Activated CD8-positive, alpha-beta T cell treated with anti-CD3 and anti-CD28 coated beads, Interleukin-2, amount 10 ng/mL, durations not matched to agents 7 days and 5 days (primary cell): Measurements from ENCODE around the gene FBXO41. TPM values are rescaled to one million over a fixed set of nuclear protein-coding genes. Genes with fewer than 3 reads are reported as not detected.

Experiments
- ATAC-seq: fragments of 150-1000 bp; cut with Tn5 transposase; one replicate; pipeline ENCODE4 v1.10.0; 2021; ENCODE audit warnings: moderate library complexity
- CTCF ChIA-PET: fragments of 350-600 bp; sonication (Branson Sonifier 250); formaldehyde crosslinking; loops from one replicate; lab custom pipeline; 2021; ENCODE audit warnings: antibody characterized with exemption; lab: Charles Lee
- POLR2A ChIA-PET: fragments of 350-600 bp; sonication (Branson Sonifier 250); formaldehyde crosslinking; loops from one replicate; lab custom pipeline; 2021; ENCODE audit warnings: antibody characterized with exemption; lab: Charles Lee
- DNase-seq: peaks from one replicate; pipeline ENCODE4 v3.0.0-alpha.2; 2020
- H3K27ac Mint-ChIP-seq: one replicate; pipeline ENCODE4 v1.8.0; 2021; ENCODE audit warnings: mild to moderate bottlenecking, mixed read lengths
- H3K27me3 Mint-ChIP-seq: one replicate; pipeline ENCODE4 v1.8.0; 2021; ENCODE audit warnings: low read depth, mixed read lengths
- H3K36me3 Mint-ChIP-seq: one replicate; pipeline ENCODE4 v1.8.0; 2021; ENCODE audit warnings: low read depth, mixed read lengths
- H3K4me1 Mint-ChIP-seq: one replicate; pipeline ENCODE4 v1.8.0; 2021; ENCODE audit warnings: low read depth, mixed read lengths
- H3K4me3 Mint-ChIP-seq: one replicate; pipeline ENCODE4 v1.8.0; 2021; ENCODE audit warnings: mild to moderate bottlenecking, mixed read lengths
- H3K9me3 Mint-ChIP-seq: one replicate; pipeline ENCODE4 v1.8.0; 2022; ENCODE audit warnings: mixed read lengths; ENCODE audit not compliant: insufficient read depth
- total RNA-seq, 2 experiments: library from RNA; stranded (reverse); gene quantifications; one replicate each; pipeline ENCODE4 v1.2.3, GENCODE V29; 2021

FBXO41 gene
- total RNA-seq, 2 experiments from 2014 or later = 32.0 to 32.3 TPM

GRCh38 chr2:73252238-73253027, 31.8 kb downstream of the FBXO41 start:
- Mint-ChIP-seq H3K36me3 (peaks cover 67% of the 10 kb centered on the region), H3K4me1 (no peaks in the 10 kb centered on the region), H3K9me3 (no peaks in the 10 kb centered on the region), H3K27me3 (no peaks in the 10 kb centered on the region), H3K27ac (no peak overlapping the region), H3K4me3 (no peak overlapping the region)
- ATAC-seq = no peak
- DNase-seq = no peak
- CTCF ChIA-PET = no interaction called here
- POLR2A ChIA-PET = no interaction called here

GRCh38 chr2:73250872-73251846, 33.1 kb downstream of the FBXO41 start:
- no peaks in the 10 kb centered on the region for H3K4me1 Mint-ChIP-seq
- ATAC-seq (no peak), DNase-seq (no peak)
- ChIA-PET POLR2A (no interaction called here), CTCF (interaction anchor here (2.7 kb wide), 1 partner anchor 39 kb away, joined by 7 read pairs; no protein-coding TSS in a partner anchor)
- peak overlapping the region; percentile 18 for H3K27ac Mint-ChIP-seq
- H3K9me3 Mint-ChIP-seq = no peaks in the 10 kb centered on the region
- H3K27me3 Mint-ChIP-seq = no peaks in the 10 kb centered on the region
- H3K4me3 Mint-ChIP-seq = no peak overlapping the region
- peaks cover 79% of the 10 kb centered on the region for H3K36me3 Mint-ChIP-seq

- ChIA-PET POLR2A (no interaction called here), CTCF (interaction anchor here (2.7 kb wide), 1 partner anchor 40 kb away, joined by 7 read pairs; no protein-coding TSS in a partner anchor)
- Mint-ChIP-seq H3K27ac (no peak overlapping the region), H3K4me3 (no peak overlapping the region), H3K9me3 (no peaks in the 10 kb centered on the region), H3K4me1 (no peaks in the 10 kb centered on the region), H3K27me3 (no peaks in the 10 kb centered on the region), H3K36me3 (peaks cover 82% of the 10 kb centered on the region)
- DNase-seq (no peak), ATAC-seq (no peak)
Measured at GRCh38 chr2:73249636-73250035, 34.6 kb downstream of the FBXO41 start.

- ATAC-seq (no peak), DNase-seq (no peak)
- CTCF ChIA-PET = interaction anchor here (1.0 to 1.9 kb wide), 3 partner anchors 34 to 70 kb away, joined by 4 to 9 read pairs (median 7); no protein-coding TSS in a partner anchor
- Mint-ChIP-seq H3K4me3 (no peak overlapping the region), H3K9me3 (no peaks in the 10 kb centered on the region), H3K27me3 (no peaks in the 10 kb centered on the region), H3K36me3 (peaks cover 82% of the 10 kb centered on the region), H3K27ac (no peak overlapping the region), H3K4me1 (peaks cover 7% of the 10 kb centered on the region)
- POLR2A ChIA-PET = interaction anchor here (1.2 kb wide), 1 partner anchor 11 kb away, joined by 4 read pairs; no protein-coding TSS in a partner anchor
Measured at GRCh38 chr2:73246850-73247249, 37.4 kb downstream of the FBXO41 start.

- ATAC-seq (peak; percentile 39), DNase-seq (no peak)
- no peak overlapping the region for H3K4me3 Mint-ChIP-seq
- peaks cover 70% of the 10 kb centered on the region for H3K36me3 Mint-ChIP-seq
- H3K27ac Mint-ChIP-seq = peak overlapping the region; percentile 46
- no peaks in the 10 kb centered on the region for H3K27me3 Mint-ChIP-seq
- peaks cover 10% of the 10 kb centered on the region for H3K4me1 Mint-ChIP-seq
- POLR2A ChIA-PET = interaction anchor here (0.6 to 1.6 kb wide), 2 partner anchors 10 to 151 kb away, joined by 3 to 11 read pairs; partner anchors contain the start of genes CCT7 and PRADC1
- CTCF ChIA-PET = interaction anchor here (0.7 to 2.6 kb wide), 6 partner anchors 10 to 67 kb away, joined by 3 to 10 read pairs (median 4); partner anchors contain the start of genes CCT7 and PRADC1
- no peaks in the 10 kb centered on the region for H3K9me3 Mint-ChIP-seq
Measured at GRCh38 chr2:73244580-73244979, 39.7 kb downstream of the FBXO41 start.

GRCh38 chr2:73243884-73244570, 40.3 kb downstream of the FBXO41 start:
- DNase-seq (no peak), ATAC-seq (no peak)
- POLR2A ChIA-PET = interaction anchor here (0.6 to 1.6 kb wide), 2 partner anchors 10 to 150 kb away, joined by 3 to 11 read pairs; partner anchors contain the start of genes CCT7 and PRADC1
- CTCF ChIA-PET = interaction anchor here (0.7 to 2.6 kb wide), 6 partner anchors 10 to 67 kb away, joined by 3 to 10 read pairs (median 4); partner anchors contain the start of genes CCT7 and PRADC1
- H3K4me3 Mint-ChIP-seq = no peak overlapping the region
- peak overlapping the region; percentile 46 for H3K27ac Mint-ChIP-seq
- H3K9me3 Mint-ChIP-seq = no peaks in the 10 kb centered on the region
- H3K4me1 Mint-ChIP-seq = peaks cover 15% of the 10 kb centered on the region
- H3K36me3 Mint-ChIP-seq = peaks cover 67% of the 10 kb centered on the region
- H3K27me3 Mint-ChIP-seq = no peaks in the 10 kb centered on the region

GRCh38 chr2:73239776-73240175, 44.5 kb downstream of the FBXO41 start:
- peaks cover 56% of the 10 kb centered on the region for H3K36me3 Mint-ChIP-seq
- CTCF ChIA-PET = interaction anchor here (1.2 to 4.2 kb wide), 3 partner anchors 8 to 50 kb away, joined by 3 to 26 read pairs (median 4); no protein-coding TSS in a partner anchor
- H3K4me3 Mint-ChIP-seq = no peak overlapping the region

GRCh38 chr2:73238976-73239375, 45.3 kb downstream of the FBXO41 start:
- ChIA-PET CTCF (interaction anchor here (1.2 to 4.2 kb wide), 4 partner anchors 9 to 51 kb away, joined by 3 to 26 read pairs (median 4); no protein-coding TSS in a partner anchor), POLR2A (interaction anchor here (0.8 to 1.3 kb wide), 2 partner anchors 19 to 27 kb away, joined by 3 read pairs; no protein-coding TSS in a partner anchor)
- H3K9me3 Mint-ChIP-seq = no peaks in the 10 kb centered on the region
- peaks cover 46% of the 10 kb centered on the region for H3K4me1 Mint-ChIP-seq
- ATAC-seq = no peak
- DNase-seq = no peak
- H3K4me3 Mint-ChIP-seq = no peak overlapping the region
- peaks cover 48% of the 10 kb centered on the region for H3K36me3 Mint-ChIP-seq
- H3K27ac Mint-ChIP-seq = peak overlapping the region; percentile 44
- no peaks in the 10 kb centered on the region for H3K27me3 Mint-ChIP-seq

More at GRCh38 chr2:73239776-73240175, 44.5 kb downstream of the FBXO41 start:
- Mint-ChIP-seq H3K4me1 (peaks cover 48% of the 10 kb centered on the region), H3K27ac (no peak overlapping the region), H3K9me3 (no peaks in the 10 kb centered on the region), H3K27me3 (no peaks in the 10 kb centered on the region)
- ATAC-seq = no peak
- DNase-seq = no peak
- POLR2A ChIA-PET = interaction anchor here (0.8 kb wide), 1 partner anchor 27 kb away, joined by 3 read pairs; no protein-coding TSS in a partner anchor

- Mint-ChIP-seq H3K27ac (no peak overlapping the region), H3K27me3 (no peaks in the 10 kb centered on the region), H3K9me3 (no peaks in the 10 kb centered on the region), H3K4me1 (peaks cover 42% of the 10 kb centered on the region), H3K36me3 (peaks cover 42% of the 10 kb centered on the region), H3K4me3 (no peak overlapping the region)
- CTCF ChIA-PET = interaction anchor here (1.3 to 4.2 kb wide), 2 partner anchors 30 to 52 kb away, joined by 3 to 26 read pairs; no protein-coding TSS in a partner anchor
- ATAC-seq (no peak), DNase-seq (no peak)
- POLR2A ChIA-PET = interaction anchor here (0.5 to 1.3 kb wide), 2 partner anchors 18 to 258 kb away, joined by 3 read pairs; no protein-coding TSS in a partner anchor
Measured at GRCh38 chr2:73238149-73238548, 46.1 kb downstream of the FBXO41 start.

GRCh38 chr2:73237168-73237567, 47.1 kb downstream of the FBXO41 start:
- DNase-seq = no peak
- ChIA-PET POLR2A (no interaction called here), CTCF (interaction anchor here (4.2 to 5.0 kb wide), 2 partner anchors 24 to 53 kb away, joined by 26 to 30 read pairs; partner anchors contain the start of gene SMYD5)
- H3K27ac Mint-ChIP-seq = peak overlapping the region; percentile 9
- H3K4me3 Mint-ChIP-seq = no peak overlapping the region
- H3K9me3 Mint-ChIP-seq = no peaks in the 10 kb centered on the region
- peaks cover 34% of the 10 kb centered on the region for H3K36me3 Mint-ChIP-seq
- H3K4me1 Mint-ChIP-seq = peaks cover 46% of the 10 kb centered on the region
- ATAC-seq = no peak
- no peaks in the 10 kb centered on the region for H3K27me3 Mint-ChIP-seq
